ENCODE data around the gene NGFR.

Gene NGFR

GRCh38 chr17:49523706-49524472, 28.8 kb downstream of the NGFR start:
- no peaks in the 10 kb centered on the region for H3K36me3 ChIP-seq (ENCODE audit: control insufficient read depth, insufficient read depth, low read length)
- no peak overlapping the region for H3K27ac ChIP-seq (ENCODE audit: low read length)
- no peaks in the 10 kb centered on the region for H3K27me3 ChIP-seq (ENCODE audit: control insufficient read depth, insufficient read depth, low read length)
- H3K9me3 ChIP-seq (ENCODE audit: control insufficient read depth, insufficient read depth, low read length): no peaks in the 10 kb centered on the region
- no peak for DNase-seq (ENCODE audit: low read depth, low spot score)
- no CpG with 5 or more reads among the region's 11 CpGs for WGBS (ENCODE audit: insufficient coverage, insufficient read length)
- H3K4me1 ChIP-seq (ENCODE audit: control insufficient read depth, insufficient read depth, low read length): 0 out of 2 replicates have a peak, but pooled peaks cover 3% of the 10 kb centered on the region
- H3K4me3 ChIP-seq (ENCODE audit: low read length): no peak overlapping the region

GRCh38 chr17:49524473-49525359, 29.6 kb downstream of the NGFR start:
- whole genome bisulfite sequencing (ENCODE audit: insufficient coverage, insufficient read length): no CpG with 5 or more reads among the region's 17 CpGs
- no peaks in the 10 kb centered on the region for H3K27me3 ChIP-seq (ENCODE audit: control insufficient read depth, insufficient read depth, low read length)
- H3K36me3 ChIP-seq (ENCODE audit: control insufficient read depth, insufficient read depth, low read length): no peaks in the 10 kb centered on the region
- no peaks in the 10 kb centered on the region for H3K9me3 ChIP-seq (ENCODE audit: control insufficient read depth, insufficient read depth, low read length)
- H3K27ac ChIP-seq (ENCODE audit: low read length): no peak overlapping the region
- no peak for DNase-seq (ENCODE audit: low read depth, low spot score)
- 0 out of 2 replicates have a peak, but pooled peaks cover 3% of the 10 kb centered on the region for H3K4me1 ChIP-seq (ENCODE audit: control insufficient read depth, insufficient read depth, low read length)
- H3K4me3 ChIP-seq (ENCODE audit: low read length): no peak overlapping the region

- Histone ChIP-seq H3K4me3 (ENCODE audit: low read length) (no peak overlapping the region), H3K9me3 (ENCODE audit: control insufficient read depth, insufficient read depth, low read length) (no peaks in the 10 kb centered on the region), H3K27ac (ENCODE audit: low read length) (no peak overlapping the region), H3K36me3 (ENCODE audit: control insufficient read depth, insufficient read depth, low read length) (no peaks in the 10 kb centered on the region), H3K27me3 (ENCODE audit: control insufficient read depth, insufficient read depth, low read length) (no peaks in the 10 kb centered on the region), H3K4me1 (ENCODE audit: control insufficient read depth, insufficient read depth, low read length) (0 out of 2 replicates have a peak, but pooled peaks cover 3% of the 10 kb centered on the region)
- no CpG with 5 or more reads among the region's 24 CpGs for WGBS (ENCODE audit: insufficient coverage, insufficient read length)
- no peak for DNase-seq (ENCODE audit: low read depth, low spot score)
These were observed 31.0 kb downstream of the NGFR start for GRCh38 chr17:49525831-49526741.

GRCh38 chr17:49527927-49528651, 33.0 kb downstream of the NGFR start:
- no peaks in the 10 kb centered on the region for H3K27me3 ChIP-seq (ENCODE audit: control insufficient read depth, insufficient read depth, low read length)
- H3K27ac ChIP-seq (ENCODE audit: low read length): no peak overlapping the region
- no CpG with 5 or more reads among the region's 11 CpGs for WGBS (ENCODE audit: insufficient coverage, insufficient read length)

GRCh38 chr17:49528966-49529365, 33.9 kb downstream of the NGFR start:
- Histone ChIP-seq H3K27me3 (ENCODE audit: control insufficient read depth, insufficient read depth, low read length) (no peaks in the 10 kb centered on the region), H3K27ac (ENCODE audit: low read length) (no peak overlapping the region), H3K36me3 (ENCODE audit: control insufficient read depth, insufficient read depth, low read length) (no peaks in the 10 kb centered on the region), H3K4me1 (ENCODE audit: control insufficient read depth, insufficient read depth, low read length) (0 out of 2 replicates have a peak, but pooled peaks cover under 1% of the 10 kb centered on the region), H3K9me3 (ENCODE audit: control insufficient read depth, insufficient read depth, low read length) (no peaks in the 10 kb centered on the region), H3K4me3 (ENCODE audit: low read length) (no peak overlapping the region)
- WGBS (ENCODE audit: insufficient coverage, insufficient read length): no CpG with 5 or more reads among the region's 3 CpGs
- DNase-seq (ENCODE audit: low read depth, low spot score): no peak

More at GRCh38 chr17:49527927-49528651, 33.0 kb downstream of the NGFR start:
- Histone ChIP-seq H3K9me3 (ENCODE audit: control insufficient read depth, insufficient read depth, low read length) (no peaks in the 10 kb centered on the region), H3K4me1 (ENCODE audit: control insufficient read depth, insufficient read depth, low read length) (0 out of 2 replicates have a peak, but pooled peaks cover 3% of the 10 kb centered on the region), H3K36me3 (ENCODE audit: control insufficient read depth, insufficient read depth, low read length) (no peaks in the 10 kb centered on the region), H3K4me3 (ENCODE audit: low read length) (no peak overlapping the region)
- no peak for DNase-seq (ENCODE audit: low read depth, low spot score)

GRCh38 chr17:49530118-49530517, 35.0 kb downstream of the NGFR start:
- H3K27ac ChIP-seq (ENCODE audit: low read length): no peak overlapping the region
- no peaks in the 10 kb centered on the region for H3K9me3 ChIP-seq (ENCODE audit: control insufficient read depth, insufficient read depth, low read length)
- no peaks in the 10 kb centered on the region for H3K27me3 ChIP-seq (ENCODE audit: control insufficient read depth, insufficient read depth, low read length)
- no CpG with 5 or more reads among the region's 1 CpG for WGBS (ENCODE audit: insufficient coverage, insufficient read length)
- no peak overlapping the region for H3K4me3 ChIP-seq (ENCODE audit: low read length)
- H3K4me1 ChIP-seq (ENCODE audit: control insufficient read depth, insufficient read depth, low read length): no peaks in the 10 kb centered on the region
- DNase-seq (ENCODE audit: low read depth, low spot score): no peak
- H3K36me3 ChIP-seq (ENCODE audit: control insufficient read depth, insufficient read depth, low read length): no peaks in the 10 kb centered on the region

GRCh38 chr17:49543860-49544259, 48.8 kb downstream of the NGFR start:
- Histone ChIP-seq H3K9me3 (ENCODE audit: control insufficient read depth, insufficient read depth, low read length) (no peaks in the 10 kb centered on the region), H3K4me1 (ENCODE audit: control insufficient read depth, insufficient read depth, low read length) (no peaks in the 10 kb centered on the region; the same call in none of the 2 replicates), H3K27me3 (ENCODE audit: control insufficient read depth, insufficient read depth, low read length) (no peaks in the 10 kb centered on the region), H3K36me3 (ENCODE audit: control insufficient read depth, insufficient read depth, low read length) (no peaks in the 10 kb centered on the region), H3K4me3 (ENCODE audit: low read length) (no peak overlapping the region), H3K27ac (ENCODE audit: low read length) (no peak overlapping the region)
- no peak for DNase-seq (ENCODE audit: low read depth, low spot score)
- no CpG with 5 or more reads among the region's 3 CpGs for WGBS (ENCODE audit: insufficient coverage, insufficient read length)

GRCh38 chr17:49545007-49545660, 50.0 kb downstream of the NGFR start:
- WGBS (ENCODE audit: insufficient coverage, insufficient read length): no CpG with 5 or more reads among the region's 8 CpGs
- DNase-seq (ENCODE audit: low read depth, low spot score): no peak
- Histone ChIP-seq H3K4me1 (ENCODE audit: control insufficient read depth, insufficient read depth, low read length) (no peaks in the 10 kb centered on the region; the same call in none of the 2 replicates), H3K36me3 (ENCODE audit: control insufficient read depth, insufficient read depth, low read length) (no peaks in the 10 kb centered on the region), H3K9me3 (ENCODE audit: control insufficient read depth, insufficient read depth, low read length) (no peaks in the 10 kb centered on the region), H3K27me3 (ENCODE audit: control insufficient read depth, insufficient read depth, low read length) (no peaks in the 10 kb centered on the region), H3K27ac (ENCODE audit: low read length) (no peak overlapping the region), H3K4me3 (ENCODE audit: low read length) (no peak overlapping the region)

- Histone ChIP-seq H3K27ac (ENCODE audit: low read length) (no peak overlapping the region), H3K4me1 (ENCODE audit: control insufficient read depth, insufficient read depth, low read length) (no peaks in the 10 kb centered on the region; the same call in none of the 2 replicates), H3K27me3 (ENCODE audit: control insufficient read depth, insufficient read depth, low read length) (no peaks in the 10 kb centered on the region), H3K36me3 (ENCODE audit: control insufficient read depth, insufficient read depth, low read length) (no peaks in the 10 kb centered on the region), H3K9me3 (ENCODE audit: control insufficient read depth, insufficient read depth, low read length) (no peaks in the 10 kb centered on the region), H3K4me3 (ENCODE audit: low read length) (no peak overlapping the region)
- WGBS (ENCODE audit: insufficient coverage, insufficient read length): no CpG with 5 or more reads among the region's 15 CpGs
- no peak for DNase-seq (ENCODE audit: low read depth, low spot score)
These were observed 50.9 kb downstream of the NGFR start for GRCh38 chr17:49545806-49546545.
